Measurements from ENCODE around the gene PER3.

GRCh38 chr1:7890853-7891252 lies 106.8 kb downstream of the PER3 start:
- TF ChIP-seq CTCF (IDR thresholded peaks at IDR 0.05) (no peak), POLR2AphosphoS5 (IDR thresholded peaks at IDR 0.05) (no peak)
